GM12878 (cell line): ENCODE results near the gene COL20A1. TPM values are rescaled to one million over a fixed set of nuclear protein-coding genes. Genes with fewer than 3 reads are reported as not detected.

Experiments
- ATAC-seq: fragments of 200-7000 bp; cut with Tn5 transposase; 3 replicates; pipeline ENCODE4 v1.9.1; 2020; ENCODE audit warnings: mild to moderate bottlenecking, moderate library complexity
- BruUV-seq: library from RNA; stranded (reverse); fragments of 400-500 nt; replicated peaks from 2 replicates; lab custom pipeline; 2021; lab: Mats Ljungman, UMichigan
- CTCF ChIA-PET: fragments of 300-600 bp; sonication (Branson Sonifier 250); formaldehyde crosslinking; extraction: SDS; loops from one replicate; lab custom pipeline; 2021; ENCODE audit warnings: inconsistent platforms; lab: Yijun Ruan, JAX
- POLR2A ChIA-PET: fragments of 350-600 bp; formaldehyde crosslinking; extraction: SDS; loops from one replicate; lab custom pipeline; 2021; ENCODE audit warnings: inconsistent platforms; lab: Charles Lee
- RAD21 ChIA-PET: fragments of 300-600 bp; sonication (Branson Sonifier 250); formaldehyde crosslinking; loops from one replicate; lab custom pipeline; 2023; ENCODE audit warnings: antibody characterized with exemption; ENCODE audit not compliant: unreplicated experiment; lab: Charles Lee
- SMC1A ChIA-PET: fragments of 300-600 bp; sonication (Branson Sonifier 250); formaldehyde crosslinking; loops from one replicate; lab custom pipeline; 2023; ENCODE audit not compliant: unreplicated experiment, uncharacterized antibody; lab: Charles Lee
- DNase-seq: peaks from one replicate; pipeline ENCODE4 v3.0.0-alpha.2; 2011; ENCODE audit warnings: low read depth, low spot score
- FAIRE-seq: peaks from 3 replicates; lab custom pipeline; 2011; peaks lifted over from hg19 to GRCh38; lab: Jason Lieb, UNC
- H2AFZ ChIP-seq: 2 replicates; pipeline ENCODE4 v1.6.0; 2011; ENCODE audit warnings: low read depth, low read length, control low read depth; ENCODE audit not compliant: control insufficient read depth
- H3K27ac ChIP-seq: 2 replicates; pipeline ENCODE4 v1.5.1; 2011; ENCODE audit warnings: control low read depth; ENCODE audit not compliant: control insufficient read depth, insufficient read depth
- H3K27me3 ChIP-seq, 2 experiments: replicated peaks in 1 of 2; 2 replicates each; pipeline versions ENCODE4 v1.6.0 to v1.6.1; 2011; ENCODE audit warnings: low read length in 1 of 2; ENCODE audit not compliant: control insufficient read depth in 2 of 2, insufficient read depth in 2 of 2
- H3K36me3 ChIP-seq, 2 experiments: 2 replicates each; pipeline ENCODE4 v1.5.1; 2011; ENCODE audit warnings: low read length in 1 of 2; ENCODE audit not compliant: control insufficient read depth in 2 of 2, insufficient read depth in 2 of 2
- H3K4me1 ChIP-seq: 2 replicates; pipeline ENCODE4 v1.6.1; 2011; ENCODE audit warnings: mild to moderate bottlenecking, low read length, moderate library complexity, mixed read lengths; ENCODE audit not compliant: control insufficient read depth, insufficient read depth
- H3K4me2 ChIP-seq: 2 replicates; pipeline ENCODE4 v1.6.0; 2011; ENCODE audit warnings: control low read depth; ENCODE audit not compliant: control insufficient read depth, insufficient read depth
- H3K4me3 ChIP-seq: fragments of 200-600 bp; sonication (generic); 2 replicates; pipeline ENCODE4 v1.5.1; 2016
- H3K79me2 ChIP-seq: 2 replicates; pipeline ENCODE4 v1.6.0; 2011; ENCODE audit warnings: low read length; ENCODE audit not compliant: control insufficient read depth, insufficient read depth
- H3K9ac ChIP-seq: 2 replicates; pipeline ENCODE4 v1.8.0; 2011; ENCODE audit warnings: low read length, control low read depth, mixed read lengths; ENCODE audit not compliant: control insufficient read depth, insufficient read depth
- H3K9me3 ChIP-seq: replicated peaks from 3 replicates; pipeline ENCODE4 v1.5.1; 2011; ENCODE audit warnings: mild to moderate bottlenecking, low read length; ENCODE audit not compliant: control insufficient read depth, insufficient read depth
- H4K20me1 ChIP-seq: 2 replicates; pipeline ENCODE4 v1.6.0; 2011; ENCODE audit not compliant: control insufficient read depth, insufficient read depth
- CBFB ChIP-seq: IDR thresholded peaks from 2 replicates; pipeline ENCODE4 v1.6.1; 2016; ENCODE audit warnings: antibody characterized with exemption, low read depth
- CREM ChIP-seq: IDR thresholded peaks from 2 replicates; pipeline ENCODE4 v1.6.1; 2014; ENCODE audit warnings: antibody characterized with exemption, low read depth
- HDAC6 ChIP-seq: fragments of 200-600 bp; sonication (generic); IDR thresholded peaks from one replicate; pipeline ENCODE4 v1.8.0; 2017; ENCODE audit warnings: antibody characterized with exemption; ENCODE audit not compliant: unreplicated experiment
- MTA3 ChIP-seq: IDR thresholded peaks from 2 replicates; pipeline ENCODE4 v1.6.1; 2012; ENCODE audit warnings: low read length, inconsistent platforms, borderline replicate concordance
- NBN ChIP-seq: fragments of 450-650 bp; IDR thresholded peaks from 2 replicates; pipeline ENCODE4 v1.6.1; 2016
- NFXL1 ChIP-seq: fragments of 450-650 bp; IDR thresholded peaks from 2 replicates; pipeline ENCODE4 v1.6.1; 2017; ENCODE audit warnings: antibody characterized with exemption, mild to moderate bottlenecking, borderline replicate concordance
- NR2C1 ChIP-seq: fragments of 450-650 bp; IDR thresholded peaks from 2 replicates; pipeline ENCODE4 v1.6.1; 2017; ENCODE audit warnings: antibody characterized with exemption, mild to moderate bottlenecking, moderate library complexity
- POLR2AphosphoS5 ChIP-seq: IDR thresholded peaks from 2 replicates; pipeline ENCODE4 v1.6.1; 2011; ENCODE audit warnings: mild to moderate bottlenecking, low read length, inconsistent platforms
- RAD51 ChIP-seq: fragments of 450-650 bp; IDR thresholded peaks from 2 replicates; pipeline ENCODE4 v1.6.1; 2016; ENCODE audit warnings: moderate library complexity, mild to moderate bottlenecking, inconsistent platforms
- RB1 ChIP-seq: fragments of 450-650 bp; formaldehyde crosslinking; IDR thresholded peaks from 2 replicates; pipeline ENCODE4 v1.6.1; 2017; ENCODE audit warnings: mild to moderate bottlenecking, borderline replicate concordance
- SIN3A ChIP-seq: IDR thresholded peaks from 2 replicates; pipeline ENCODE4 v1.6.1; 2012; ENCODE audit warnings: low read depth, low read length, improper control_type of control experiment
- SMAD1 ChIP-seq: fragments of 450-650 bp; IDR thresholded peaks from 2 replicates; pipeline ENCODE4 v1.6.1; 2018; ENCODE audit warnings: mild to moderate bottlenecking, low read depth; ENCODE audit not compliant: partially characterized antibody
- SP1 ChIP-seq: IDR thresholded peaks from one replicate; pipeline ENCODE4 v1.6.1; 2011; ENCODE audit warnings: low read depth, low read length
- STAT3 ChIP-seq: IDR thresholded peaks from 2 replicates; pipeline ENCODE4 v1.6.1; 2011; ENCODE audit warnings: low read depth, low read length, improper control_type of control experiment
- SUZ12 ChIP-seq: fragments of 200-600 bp; sonication (generic); IDR thresholded peaks from one replicate; pipeline ENCODE4 v1.6.1; 2018; ENCODE audit warnings: antibody characterized with exemption, mild to moderate bottlenecking; ENCODE audit not compliant: unreplicated experiment
- TCF3 ChIP-seq: IDR thresholded peaks from 2 replicates; pipeline ENCODE4 v1.6.1; 2012; ENCODE audit warnings: low read depth, mild to moderate bottlenecking, low read length, borderline replicate concordance; ENCODE audit not compliant: insufficient read depth
- ZNF207 ChIP-seq: fragments of 450-650 bp; IDR thresholded peaks from 2 replicates; pipeline ENCODE4 v1.6.1; 2014; ENCODE audit warnings: antibody characterized with exemption, mild to moderate bottlenecking, borderline replicate concordance
- ZZZ3 ChIP-seq: IDR thresholded peaks from 2 replicates; pipeline ENCODE4 v1.6.1; 2011; ENCODE audit warnings: low read depth; ENCODE audit not compliant: control insufficient read depth, insufficient read length
- WGBS: methylation state at CpG from one replicate; pipeline ENCODE4 v1.1.6; 2016; ENCODE audit warnings: low lambda C conversion rate; ENCODE audit not compliant: insufficient replicate concordance, insufficient coverage; ENCODE audit errors: missing lambda C conversion rate; 5-methylcytosine and 5-hydroxymethylcytosine counted together
- in situ Hi-C: fragments of 300-500 bp; cut with MboI; formaldehyde crosslinking; loops from 9 replicates; pipeline ENCODE4 v1.14.3; 2018; ENCODE audit warnings: mixed read lengths
- intact Hi-C: fragments of 100-400 bp; cut with micrococcal nuclease; formaldehyde crosslinking; loops from one replicate; pipeline ENCODE4 v1.14.2; 2022; ENCODE audit not compliant: unreplicated experiment
- polyA plus RNA-seq, 11 experiments: library from polyadenylated mRNA; depleted of rRNA in 4 of 11; unstranded in 6 of 11; stranded (reverse) in 5 of 11; fragments of >200 nt; fragmentation: Nextera tagmentation in 4 of 11; fragmentation: Illumina TruSeq in 1 of 11; extraction: Ambion mirVana in 4 of 11; extraction: Trizol in 1 of 11; gene quantifications; 1 replicate in 1 of 11; 2 replicates in 10 of 11; pipeline versions ENCODE4 v1.2.1 to v1.2.3, GENCODE V29; 2011 to 2016; ENCODE audit warnings: inconsistent platforms in 2 of 11, missing spikeins in 2 of 11, low read depth in 1 of 11
- total RNA-seq, 4 experiments: library from RNA; depleted of rRNA in 3 of 4; stranded (reverse); fragments of >200 nt in 3 of 4; fragmentation: Illumina TruSeq in 1 of 4; extraction: Trizol in 1 of 4; gene quantifications; 2 replicates each; pipeline versions ENCODE4 v1.2.1 to v1.2.3, GENCODE V29; 2013 to 2021
- TF ChIP-seq, protein P1 (sequence below): fragments of 450-650 bp; conservative IDR thresholded peaks from 2 replicates; pipeline ENCODE4 v1.6.1; 2017; ENCODE audit warnings: mild to moderate bottlenecking, moderate library complexity
- TF ChIP-seq, protein P2 (sequence below): IDR thresholded peaks from 2 replicates; pipeline ENCODE4 v1.6.1; 2012; ENCODE audit warnings: mild to moderate bottlenecking, low read depth, low read length

Gene COL20A1
- total and polyA plus RNA-seq, 10 of the 15 experiments (the other 5 are each of a cell fraction or from before 2014, with no cell fraction given), result not detected

- Histone ChIP-seq H4K20me1 (no peaks in the 10 kb centered on the region), H3K27me3 (no peaks in the 10 kb centered on the region; a peak in 1 of 4 replicates), H2AFZ (no peak overlapping the region), H3K79me2 (no peaks in the 10 kb centered on the region), H3K4me1 (no peaks in the 10 kb centered on the region), H3K4me2 (no peak overlapping the region), H3K36me3 (no peaks in the 10 kb centered on the region), H3K27ac (no peak overlapping the region), H3K9me3 (no peaks in the 10 kb centered on the region; the same call in 2 of the 3 replicates), H3K9ac (no peak overlapping the region), H3K4me3 (no peak overlapping the region)
- no peak for TF ChIP-seq SUZ12
- no peak for TF ChIP-seq HDAC6
- TF ChIP-seq POLR2AphosphoS5, result no peak
- TF ChIP-seq SIN3A, result no peak
- TF ChIP-seq STAT3, result no peak
- no peak for TF ChIP-seq ZZZ3
- TF ChIP-seq MTA3, result no peak
- no peak for TF ChIP-seq CBFB
- no peak for TF ChIP-seq RAD51
- TF ChIP-seq, protein P1, sequence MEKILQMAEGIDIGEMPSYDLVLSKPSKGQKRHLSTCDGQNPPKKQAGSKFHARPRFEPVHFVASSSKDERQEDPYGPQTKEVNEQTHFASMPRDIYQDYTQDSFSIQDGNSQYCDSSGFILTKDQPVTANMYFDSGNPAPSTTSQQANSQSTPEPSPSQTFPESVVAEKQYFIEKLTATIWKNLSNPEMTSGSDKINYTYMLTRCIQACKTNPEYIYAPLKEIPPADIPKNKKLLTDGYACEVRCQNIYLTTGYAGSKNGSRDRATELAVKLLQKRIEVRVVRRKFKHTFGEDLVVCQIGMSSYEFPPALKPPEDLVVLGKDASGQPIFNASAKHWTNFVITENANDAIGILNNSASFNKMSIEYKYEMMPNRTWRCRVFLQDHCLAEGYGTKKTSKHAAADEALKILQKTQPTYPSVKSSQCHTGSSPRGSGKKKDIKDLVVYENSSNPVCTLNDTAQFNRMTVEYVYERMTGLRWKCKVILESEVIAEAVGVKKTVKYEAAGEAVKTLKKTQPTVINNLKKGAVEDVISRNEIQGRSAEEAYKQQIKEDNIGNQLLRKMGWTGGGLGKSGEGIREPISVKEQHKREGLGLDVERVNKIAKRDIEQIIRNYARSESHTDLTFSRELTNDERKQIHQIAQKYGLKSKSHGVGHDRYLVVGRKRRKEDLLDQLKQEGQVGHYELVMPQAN, result no peak
- TF ChIP-seq ZNF207, result no peak
- TF ChIP-seq SP1, result no peak
- no peak for TF ChIP-seq CREM
- TF ChIP-seq TCF3, result no peak
- no peak for TF ChIP-seq NR2C1
- TF ChIP-seq RB1, result no peak
- TF ChIP-seq NFXL1, result no peak
- TF ChIP-seq SMAD1, result no peak
- TF ChIP-seq, protein P2, sequence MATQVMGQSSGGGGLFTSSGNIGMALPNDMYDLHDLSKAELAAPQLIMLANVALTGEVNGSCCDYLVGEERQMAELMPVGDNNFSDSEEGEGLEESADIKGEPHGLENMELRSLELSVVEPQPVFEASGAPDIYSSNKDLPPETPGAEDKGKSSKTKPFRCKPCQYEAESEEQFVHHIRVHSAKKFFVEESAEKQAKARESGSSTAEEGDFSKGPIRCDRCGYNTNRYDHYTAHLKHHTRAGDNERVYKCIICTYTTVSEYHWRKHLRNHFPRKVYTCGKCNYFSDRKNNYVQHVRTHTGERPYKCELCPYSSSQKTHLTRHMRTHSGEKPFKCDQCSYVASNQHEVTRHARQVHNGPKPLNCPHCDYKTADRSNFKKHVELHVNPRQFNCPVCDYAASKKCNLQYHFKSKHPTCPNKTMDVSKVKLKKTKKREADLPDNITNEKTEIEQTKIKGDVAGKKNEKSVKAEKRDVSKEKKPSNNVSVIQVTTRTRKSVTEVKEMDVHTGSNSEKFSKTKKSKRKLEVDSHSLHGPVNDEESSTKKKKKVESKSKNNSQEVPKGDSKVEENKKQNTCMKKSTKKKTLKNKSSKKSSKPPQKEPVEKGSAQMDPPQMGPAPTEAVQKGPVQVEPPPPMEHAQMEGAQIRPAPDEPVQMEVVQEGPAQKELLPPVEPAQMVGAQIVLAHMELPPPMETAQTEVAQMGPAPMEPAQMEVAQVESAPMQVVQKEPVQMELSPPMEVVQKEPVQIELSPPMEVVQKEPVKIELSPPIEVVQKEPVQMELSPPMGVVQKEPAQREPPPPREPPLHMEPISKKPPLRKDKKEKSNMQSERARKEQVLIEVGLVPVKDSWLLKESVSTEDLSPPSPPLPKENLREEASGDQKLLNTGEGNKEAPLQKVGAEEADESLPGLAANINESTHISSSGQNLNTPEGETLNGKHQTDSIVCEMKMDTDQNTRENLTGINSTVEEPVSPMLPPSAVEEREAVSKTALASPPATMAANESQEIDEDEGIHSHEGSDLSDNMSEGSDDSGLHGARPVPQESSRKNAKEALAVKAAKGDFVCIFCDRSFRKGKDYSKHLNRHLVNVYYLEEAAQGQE, result no peak
- TF ChIP-seq NBN, result no peak
- WGBS, result 10% methylated on average over 2 of the region's 3 CpGs
- BruUV-seq, result no TSS peak
- intact Hi-C loops (no loop called here), in situ Hi-C loops (no loop called here)
- ATAC-seq (no peak), FAIRE-seq (no peak), DNase-seq (no peak)
- ChIA-PET CTCF (no interaction called here), POLR2A (no interaction called here), RAD21 (no interaction called here), SMC1A (no interaction called here)
Observed at GRCh38 chr20:63375438-63375837, 82.5 kb downstream of the COL20A1 start.
